GM06990 (cell line): ENCODE measurements around the gene FAM81B.

ENCODE experiments used
- DNase-seq: peaks from one replicate; pipeline ENCODE4 v3.0.0-alpha.2; 2011; ENCODE audit not compliant: insufficient read length; ENCODE audit errors: extremely low read depth
- H3K27me3 ChIP-seq: replicated peaks from 2 replicates; pipeline ENCODE4 v1.6.0; 2011; ENCODE audit warnings: low read length; ENCODE audit not compliant: control insufficient read depth, insufficient read depth
- H3K36me3 ChIP-seq: 2 replicates; pipeline ENCODE4 v1.5.1; 2011; ENCODE audit warnings: low read length; ENCODE audit not compliant: control insufficient read depth, insufficient read depth
- H3K4me3 ChIP-seq: replicated peaks from 2 replicates; pipeline ENCODE4 v1.5.1; 2011; ENCODE audit warnings: low read depth, mild to moderate bottlenecking, control low read depth, low read length
- TF ChIP-seq, protein P1 (sequence below): IDR thresholded peaks from 2 replicates; pipeline ENCODE4 v1.5.1; 2011; ENCODE audit warnings: low read length, control low read depth, mild to moderate bottlenecking, inconsistent platforms; ENCODE audit not compliant: insufficient read depth, poor library complexity, severe bottlenecking

Gene FAM81B

GRCh38 chr5:95441636-95442035 is 50.5 kb downstream of the FAM81B start:
- Histone ChIP-seq H3K36me3 (no peaks in the 10 kb centered on the region), H3K27me3 (no peaks in the 10 kb centered on the region), H3K4me3 (no peak overlapping the region)
- no peak for DNase-seq
- TF ChIP-seq, protein P1, sequence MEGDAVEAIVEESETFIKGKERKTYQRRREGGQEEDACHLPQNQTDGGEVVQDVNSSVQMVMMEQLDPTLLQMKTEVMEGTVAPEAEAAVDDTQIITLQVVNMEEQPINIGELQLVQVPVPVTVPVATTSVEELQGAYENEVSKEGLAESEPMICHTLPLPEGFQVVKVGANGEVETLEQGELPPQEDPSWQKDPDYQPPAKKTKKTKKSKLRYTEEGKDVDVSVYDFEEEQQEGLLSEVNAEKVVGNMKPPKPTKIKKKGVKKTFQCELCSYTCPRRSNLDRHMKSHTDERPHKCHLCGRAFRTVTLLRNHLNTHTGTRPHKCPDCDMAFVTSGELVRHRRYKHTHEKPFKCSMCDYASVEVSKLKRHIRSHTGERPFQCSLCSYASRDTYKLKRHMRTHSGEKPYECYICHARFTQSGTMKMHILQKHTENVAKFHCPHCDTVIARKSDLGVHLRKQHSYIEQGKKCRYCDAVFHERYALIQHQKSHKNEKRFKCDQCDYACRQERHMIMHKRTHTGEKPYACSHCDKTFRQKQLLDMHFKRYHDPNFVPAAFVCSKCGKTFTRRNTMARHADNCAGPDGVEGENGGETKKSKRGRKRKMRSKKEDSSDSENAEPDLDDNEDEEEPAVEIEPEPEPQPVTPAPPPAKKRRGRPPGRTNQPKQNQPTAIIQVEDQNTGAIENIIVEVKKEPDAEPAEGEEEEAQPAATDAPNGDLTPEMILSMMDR = no peak

DNA sequence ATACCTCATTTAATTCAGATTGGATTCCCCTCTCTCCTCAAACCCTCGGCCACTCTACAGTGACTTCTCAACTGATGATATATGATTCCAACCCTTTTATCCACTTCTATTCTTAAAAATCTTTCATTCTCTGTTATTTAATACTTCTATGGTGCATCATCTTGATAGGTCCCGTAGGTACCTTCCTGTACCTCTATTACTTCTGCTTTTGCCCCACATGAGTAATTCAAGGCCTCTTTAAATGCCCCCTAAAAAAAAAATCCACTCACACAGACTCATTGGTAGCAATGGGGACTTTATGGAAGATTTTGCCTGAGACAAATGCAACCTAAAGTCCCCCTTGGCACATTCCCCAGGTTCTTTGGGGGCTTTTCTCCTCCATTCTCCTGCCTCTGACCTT is 54.3 kb downstream of the FAM81B start:
- Histone ChIP-seq H3K4me3 (no peak overlapping the region), H3K36me3 (no peaks in the 10 kb centered on the region), H3K27me3 (no peaks in the 10 kb centered on the region; the same call in 1 of the 2 replicates)
- DNase-seq = no peak
- TF ChIP-seq, protein P1 = no peak

DNA sequence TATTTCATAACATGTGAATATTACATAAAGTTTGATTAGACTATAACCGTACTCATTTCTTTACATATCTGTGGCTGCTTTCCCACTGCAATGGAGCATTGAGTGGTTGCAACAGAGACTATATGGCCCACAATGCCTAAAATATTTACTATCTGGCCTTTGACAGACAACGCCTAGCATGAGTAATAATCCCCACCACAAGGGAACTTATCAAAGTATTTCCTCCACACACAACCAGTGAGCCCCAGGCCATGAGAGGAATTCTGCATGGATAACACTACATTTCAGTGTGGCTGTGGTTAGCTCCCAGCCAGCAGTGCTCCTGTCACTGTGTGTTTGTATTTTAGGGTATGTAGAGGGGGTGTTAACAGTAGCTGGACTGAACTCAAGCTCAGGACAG is 54.8 kb downstream of the FAM81B start:
- Histone ChIP-seq H3K4me3 (no peak overlapping the region), H3K36me3 (no peaks in the 10 kb centered on the region), H3K27me3 (no peaks in the 10 kb centered on the region; the same call in 1 of the 2 replicates)
- TF ChIP-seq, protein P1 = no peak
- DNase-seq = no peak

DNA sequence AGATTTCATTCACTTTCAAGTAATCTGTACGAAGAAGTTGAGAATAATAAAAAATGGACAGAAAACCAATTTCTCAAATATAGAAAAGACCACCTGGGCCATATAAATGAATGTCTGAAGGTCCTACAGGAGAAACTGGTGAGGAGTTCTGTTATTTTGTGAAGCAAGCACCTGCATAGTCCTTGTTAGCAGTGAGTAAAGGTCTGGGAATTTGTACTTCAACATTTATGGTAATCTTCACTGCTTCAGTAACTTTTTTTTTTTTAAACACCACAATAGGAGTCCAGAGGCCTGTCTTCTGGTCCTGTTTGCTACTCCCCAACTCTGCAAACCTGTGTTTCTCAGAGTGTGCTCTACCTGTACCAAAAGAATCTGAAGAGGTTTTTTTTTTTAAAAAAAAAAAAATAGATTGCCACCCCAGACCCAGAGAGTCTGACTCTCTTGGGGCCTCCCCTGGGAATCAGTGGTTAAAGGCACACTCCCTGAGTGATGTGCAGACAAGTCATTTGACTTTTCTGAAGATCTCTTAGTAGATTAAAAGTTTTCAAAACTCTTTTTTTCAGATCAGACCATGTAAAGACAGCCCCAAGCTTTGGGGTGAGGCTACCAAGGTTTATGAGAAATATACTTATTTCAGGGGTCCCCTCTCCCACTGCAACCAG is 55.5 kb downstream of the FAM81B start:
- Histone ChIP-seq H3K27me3 (no peaks in the 10 kb centered on the region; the same call in 1 of the 2 replicates), H3K36me3 (no peaks in the 10 kb centered on the region), H3K4me3 (no peak overlapping the region)
- TF ChIP-seq, protein P1 = no peak
- DNase-seq = no peak

- Histone ChIP-seq H3K36me3 (no peaks in the 10 kb centered on the region), H3K27me3 (no peaks in the 10 kb centered on the region; the same call in 1 of the 2 replicates)
- TF ChIP-seq, protein P1 = no peak
These were observed 56.8 kb downstream of the FAM81B start for GRCh38 chr5:95447961-95448360.

More at GRCh38 chr5:95447961-95448360, 56.8 kb downstream of the FAM81B start:
- no peak overlapping the region for H3K4me3 ChIP-seq
- DNase-seq = no peak
